ENCODE data around the gene FAM3B. TPM values are rescaled to one million over a fixed set of nuclear protein-coding genes. Genes with fewer than 3 reads are reported as not detected.

Gene FAM3B
- total and polyA plus RNA-seq, 2 experiments from 2014 or later, result not detected

GRCh38 chr21:41348434-41348833, 31.8 kb downstream of the FAM3B start:
- H3K4me1 ChIP-seq (ENCODE audit: low read depth), result no peaks in the 10 kb centered on the region
- no peak for TF ChIP-seq CTCF (IDR thresholded peaks at IDR 0.05; ENCODE audit: low read depth, low read length)
- H3K9me3 ChIP-seq (ENCODE audit: low read depth), result no peaks in the 10 kb centered on the region
- peaks cover 3% of the 10 kb centered on the region for H3K27me3 ChIP-seq
- H3K4me3 ChIP-seq, result no peak overlapping the region
- H3K36me3 ChIP-seq, result no peaks in the 10 kb centered on the region
- no peak overlapping the region for H3K27ac ChIP-seq
- no peak for DNase-seq (ENCODE audit: low read depth in 1 of 2, low spot score in 1 of 2)

- no peak for TF ChIP-seq CTCF (IDR thresholded peaks at IDR 0.05; ENCODE audit: low read depth, low read length)
- Histone ChIP-seq H3K36me3 (no peaks in the 10 kb centered on the region), H3K9me3 (ENCODE audit: low read depth) (no peaks in the 10 kb centered on the region), H3K27ac (no peak overlapping the region), H3K4me1 (ENCODE audit: low read depth) (no peaks in the 10 kb centered on the region), H3K27me3 (peaks cover 3% of the 10 kb centered on the region), H3K4me3 (no peak overlapping the region)
- no peak for DNase-seq (ENCODE audit: low read depth in 1 of 2, low spot score in 1 of 2)
Observed at GRCh38 chr21:41349126-41349525, 32.5 kb downstream of the FAM3B start.

GRCh38 chr21:41349619-41350390, 33.2 kb downstream of the FAM3B start:
- TF ChIP-seq CTCF (IDR thresholded peaks at IDR 0.05; ENCODE audit: low read depth, low read length), result no peak
- H3K27ac ChIP-seq, result no peak overlapping the region
- no peak overlapping the region for H3K4me3 ChIP-seq
- no peaks in the 10 kb centered on the region for H3K36me3 ChIP-seq
- no peak for DNase-seq (ENCODE audit: low read depth in 1 of 2, low spot score in 1 of 2)
- peaks cover 3% of the 10 kb centered on the region for H3K27me3 ChIP-seq
- no peaks in the 10 kb centered on the region for H3K9me3 ChIP-seq (ENCODE audit: low read depth)
- H3K4me1 ChIP-seq (ENCODE audit: low read depth), result no peaks in the 10 kb centered on the region

- Histone ChIP-seq H3K4me1 (ENCODE audit: low read depth) (no peaks in the 10 kb centered on the region), H3K36me3 (no peaks in the 10 kb centered on the region), H3K9me3 (ENCODE audit: low read depth) (no peaks in the 10 kb centered on the region), H3K27ac (no peak overlapping the region), H3K4me3 (no peak overlapping the region), H3K27me3 (peaks cover 3% of the 10 kb centered on the region)
- DNase-seq (ENCODE audit: low read depth in 1 of 2, low spot score in 1 of 2), result no peak
- no peak for TF ChIP-seq CTCF (IDR thresholded peaks at IDR 0.05; ENCODE audit: low read depth, low read length)
Observed at GRCh38 chr21:41350436-41351155, 34.0 kb downstream of the FAM3B start.

GRCh38 chr21:41357546-41357945, 40.9 kb downstream of the FAM3B start:
- Histone ChIP-seq H3K27ac (no peak overlapping the region), H3K9me3 (ENCODE audit: low read depth) (no peaks in the 10 kb centered on the region), H3K36me3 (no peaks in the 10 kb centered on the region), H3K4me1 (ENCODE audit: low read depth) (no peaks in the 10 kb centered on the region), H3K4me3 (no peak overlapping the region), H3K27me3 (no peaks in the 10 kb centered on the region)
- TF ChIP-seq CTCF (IDR thresholded peaks at IDR 0.05; ENCODE audit: low read depth, low read length), result no peak
- DNase-seq (ENCODE audit: low read depth in 1 of 2, low spot score in 1 of 2), result no peak

Data from cardiac muscle cell (in vitro differentiated cells and primary cell).